A172 (cell line): ENCODE results near the gene NFIA. TPM values are rescaled to one million over a fixed set of nuclear protein-coding genes. Genes with fewer than 3 reads are reported as not detected.

Source experiments
- DNase-seq: peaks from one replicate; pipeline ENCODE4 v3.0.0-alpha.2; 2015; ENCODE audit warnings: low spot score
- total RNA-seq: library from RNA; depleted of rRNA; stranded (reverse); fragments of >200 nt; shearing (Covaris generic); gene quantifications from 2 replicates; pipeline ENCODE4 v1.2.3, GENCODE V29; 2014

NFIA gene
- total RNA-seq, 1 experiment from 2014 or later = 0.22 TPM

DNA sequence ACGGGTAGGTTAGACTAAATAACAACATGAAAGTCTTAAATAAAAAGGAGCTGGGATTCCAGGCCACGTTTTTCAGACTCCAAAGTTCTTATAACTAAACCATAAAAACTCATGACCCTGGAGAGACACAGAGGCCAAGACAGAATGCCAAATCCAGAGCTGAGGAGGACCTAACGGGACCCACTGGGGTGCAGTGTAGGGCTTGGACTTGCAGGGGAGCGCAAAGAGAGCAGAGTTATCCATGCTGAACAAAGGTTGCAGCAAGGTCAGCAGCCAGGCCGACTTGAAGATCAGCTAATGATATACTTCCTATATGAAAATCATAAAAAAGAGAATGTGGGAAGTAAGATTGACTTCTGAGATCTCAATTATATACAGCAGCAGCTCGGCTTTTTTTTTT is 405.4 kb downstream of the NFIA start:
- DNase-seq = no peak

DNA sequence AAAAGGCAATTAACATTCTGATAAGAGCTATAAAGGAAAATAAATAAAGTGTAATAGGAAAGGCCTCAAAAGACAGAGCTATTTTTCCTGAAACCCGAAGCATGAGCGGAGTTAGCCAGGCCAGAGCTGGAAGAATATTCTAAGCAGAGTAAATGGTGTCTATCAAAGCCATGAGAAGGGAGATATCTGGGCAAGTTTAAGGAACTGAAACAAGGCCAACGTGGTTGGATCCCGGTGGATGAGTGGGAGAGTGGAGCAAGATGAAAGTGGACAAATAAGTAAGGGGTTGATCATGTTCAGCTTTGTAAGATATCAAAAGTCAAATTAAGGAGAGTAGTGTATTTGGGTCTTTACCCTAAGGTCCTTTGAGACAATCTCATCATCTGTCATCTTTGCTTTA is 408.6 kb downstream of the NFIA start:
- no peak for DNase-seq

DNA sequence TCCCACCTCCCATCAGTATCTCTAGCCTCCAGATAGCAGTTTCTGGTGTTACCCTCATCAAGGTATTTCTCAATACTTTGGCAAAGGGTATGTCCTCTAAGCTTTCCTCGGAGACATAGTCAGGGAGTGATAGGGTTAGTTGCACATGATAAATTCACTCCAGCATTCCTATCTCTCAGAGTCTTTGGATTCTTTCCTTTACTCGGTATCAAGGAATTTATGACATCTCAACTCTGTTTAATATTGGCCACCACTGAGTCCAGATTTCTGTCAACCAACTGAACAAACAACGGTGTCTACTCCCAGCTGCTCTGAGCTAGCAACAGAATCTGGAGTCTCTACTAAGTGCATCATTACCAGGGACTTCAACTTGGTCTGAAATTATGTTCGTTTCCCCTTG is 409.1 kb downstream of the NFIA start:
- DNase-seq = no peak

DNA sequence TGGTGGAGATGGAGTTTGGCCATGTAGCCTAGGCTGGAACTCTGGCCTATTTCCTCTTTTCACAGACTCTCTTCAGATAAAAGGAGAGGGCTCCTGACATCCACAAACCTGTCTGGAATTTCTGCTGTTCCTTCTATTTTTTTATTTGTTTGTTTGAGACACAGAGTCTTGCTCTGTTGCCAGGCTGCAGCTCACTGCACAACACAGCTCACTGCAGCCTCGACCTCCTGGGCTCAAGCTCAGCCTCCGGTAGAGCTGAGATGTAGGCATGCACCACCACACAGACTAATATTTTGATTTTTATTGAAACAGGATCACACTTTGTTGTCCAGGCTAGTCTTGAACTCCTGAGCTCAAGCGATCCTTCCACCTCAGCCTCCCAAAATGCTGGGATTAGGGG is 411.6 kb downstream of the NFIA start:
- DNase-seq = no peak

DNA sequence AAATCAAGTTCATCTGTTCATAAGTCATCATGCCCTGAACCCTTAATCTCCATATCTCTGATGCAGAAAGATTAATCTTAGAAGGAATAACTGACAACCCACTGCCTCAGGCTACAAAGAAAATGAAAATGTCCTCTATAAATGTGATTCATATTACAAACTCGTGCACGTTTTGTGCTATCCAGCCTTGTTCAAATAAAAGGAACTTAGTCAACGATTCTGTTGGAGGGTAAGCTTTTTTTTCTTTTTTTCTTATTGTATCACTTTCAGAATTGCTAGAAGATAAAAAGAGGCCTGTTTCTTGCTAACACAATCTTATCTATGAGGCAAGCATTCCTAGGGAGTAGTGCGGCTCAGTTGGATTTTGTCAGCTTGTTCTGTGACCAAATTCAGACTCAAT is 414.1 kb downstream of the NFIA start:
- peak; percentile 21 for DNase-seq

DNA sequence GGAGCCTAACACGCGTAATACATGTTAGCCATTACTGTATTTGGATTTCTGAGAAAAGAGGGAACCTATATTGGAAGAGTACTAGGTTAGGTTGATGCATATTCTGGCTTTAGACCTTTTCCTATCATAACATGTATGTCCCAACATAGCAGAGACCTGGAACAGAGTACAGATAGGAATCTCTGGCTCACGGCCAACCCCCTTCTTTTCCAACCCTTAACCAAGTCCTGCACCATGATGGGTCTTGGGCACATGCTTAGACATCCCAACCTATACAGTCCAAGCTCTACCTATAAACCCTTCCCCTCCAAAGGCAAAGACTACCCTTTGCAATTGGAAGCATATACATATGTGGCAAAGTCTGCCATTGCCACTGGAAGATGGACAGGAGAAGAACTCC is 414.7 kb downstream of the NFIA start:
- DNase-seq = no peak

DNA sequence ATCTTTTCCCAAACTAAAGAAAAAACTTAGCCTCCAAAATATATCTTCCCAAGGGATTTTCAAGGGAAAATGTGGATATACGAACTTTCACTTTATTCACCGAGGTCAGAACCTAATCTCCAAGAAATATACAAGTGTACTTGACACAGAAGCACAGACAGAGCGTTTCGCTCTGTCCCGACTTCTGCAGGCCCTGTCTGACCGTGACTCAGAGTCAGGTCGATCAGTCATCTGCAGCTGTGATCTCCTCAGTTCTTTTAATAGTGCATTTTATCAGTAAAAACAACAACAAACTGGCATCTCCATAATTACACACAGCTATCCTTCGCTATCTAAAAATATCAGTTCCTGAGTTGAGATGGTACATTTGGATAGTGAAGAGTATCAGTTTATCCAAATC is 416.0 kb downstream of the NFIA start:
- no peak for DNase-seq

DNA sequence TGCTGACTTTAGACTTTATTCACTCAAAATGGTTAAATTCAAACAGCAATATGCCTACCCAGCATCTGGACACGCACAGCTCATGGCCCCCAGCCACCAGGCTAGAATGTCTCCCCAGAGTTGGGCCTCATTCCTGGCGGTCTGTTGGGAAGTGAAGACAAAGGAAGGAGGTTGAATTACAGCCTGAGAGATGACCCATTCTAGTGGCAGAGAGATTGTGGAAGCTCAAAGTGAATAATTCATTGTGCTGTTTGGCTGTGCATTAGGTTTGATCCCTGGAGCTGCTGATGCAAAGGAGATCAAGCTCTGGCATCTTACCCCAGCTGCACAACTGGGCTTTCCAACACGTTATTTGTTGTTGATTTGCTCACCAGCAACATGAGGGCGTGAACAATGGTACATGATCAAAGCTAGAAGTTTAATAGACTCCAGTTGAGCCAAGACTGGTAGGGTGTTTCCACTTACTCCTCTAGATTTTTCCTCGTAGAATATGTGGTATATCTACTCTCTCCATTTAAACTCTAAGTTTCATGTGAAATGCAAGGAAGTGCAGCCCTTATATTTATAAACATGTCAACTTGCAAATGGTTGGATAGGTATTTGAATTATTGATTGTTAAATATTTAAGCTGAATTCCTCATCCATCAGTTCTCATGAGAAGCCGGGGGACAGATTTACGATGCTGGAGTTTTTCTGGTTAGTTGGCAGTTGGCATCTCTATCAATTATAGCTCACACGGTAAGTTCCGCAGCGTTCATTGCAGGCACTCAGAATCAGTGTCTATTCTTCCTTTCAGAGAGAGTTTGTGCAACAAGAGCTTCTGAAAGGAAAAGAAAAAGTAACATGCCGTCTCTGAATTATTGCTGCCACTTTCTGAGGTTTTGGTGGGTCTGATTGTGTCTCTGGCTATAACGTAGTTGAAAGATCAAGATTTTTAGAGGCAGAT is 419.9 kb downstream of the NFIA start:
- no peak for DNase-seq

DNA sequence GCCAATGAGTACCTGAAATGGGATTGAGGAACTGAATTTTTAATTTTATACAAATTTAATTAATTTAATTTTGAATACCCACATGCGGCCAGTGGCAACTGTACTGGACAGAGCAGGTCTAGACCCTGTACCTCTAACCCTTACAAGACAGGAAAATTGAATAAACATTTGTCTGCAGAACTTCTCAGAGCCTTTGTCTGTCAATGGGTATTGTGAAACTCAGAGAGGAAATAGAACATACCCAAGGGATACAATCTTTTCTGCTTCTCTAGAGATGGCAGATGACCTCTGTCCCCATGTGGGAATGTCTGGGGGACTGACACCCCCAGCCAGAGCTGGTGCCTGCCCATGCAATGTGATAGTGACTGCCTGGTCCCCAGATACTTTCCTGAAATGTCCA is 421.9 kb downstream of the NFIA start:
- DNase-seq = no peak

DNA sequence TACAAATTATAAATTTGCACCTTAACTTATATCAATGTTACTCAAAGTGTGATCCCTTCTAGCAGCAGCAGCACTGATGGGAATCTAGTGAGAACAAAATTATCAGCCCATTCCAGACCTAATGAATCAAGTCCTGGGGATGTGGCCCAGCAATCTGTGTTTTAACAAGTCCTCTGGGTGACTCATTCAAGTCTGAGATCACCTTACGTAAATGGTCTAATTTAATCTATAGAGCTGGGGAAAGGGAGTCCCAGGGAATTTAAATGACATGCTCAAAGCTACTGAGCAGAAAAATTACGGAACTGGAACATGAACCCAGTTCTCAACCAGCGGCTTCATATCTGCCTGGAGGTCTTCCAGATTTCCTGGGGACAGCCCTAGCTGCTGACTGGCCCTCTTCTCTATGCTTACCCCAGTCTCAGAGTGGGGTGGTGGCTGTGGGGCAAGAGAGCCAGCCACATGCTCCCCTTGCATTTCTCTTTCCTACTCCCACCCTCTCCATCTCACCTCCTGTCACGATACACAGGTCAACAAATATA is 422.6 kb downstream of the NFIA start:
- DNase-seq = peak; percentile 19

DNA sequence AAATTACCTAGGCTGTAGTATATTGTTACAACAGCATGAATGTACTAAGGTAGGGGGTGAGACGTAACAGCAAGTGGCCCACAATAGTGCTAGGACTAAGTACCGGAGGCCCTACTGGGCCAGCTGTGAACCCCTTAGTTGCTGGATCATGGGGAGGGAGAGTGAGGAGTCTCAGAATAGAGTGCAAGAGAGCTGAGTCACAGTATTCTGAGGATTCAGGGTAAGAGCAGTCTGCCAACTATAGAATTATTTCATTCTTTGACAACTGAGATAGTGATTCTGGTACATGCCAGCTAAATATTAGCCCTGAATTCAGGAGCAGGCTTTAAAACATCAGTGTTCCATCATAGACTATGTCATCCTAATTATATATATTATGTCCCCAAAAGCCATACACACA is 423.9 kb downstream of the NFIA start:
- DNase-seq = no peak

DNA sequence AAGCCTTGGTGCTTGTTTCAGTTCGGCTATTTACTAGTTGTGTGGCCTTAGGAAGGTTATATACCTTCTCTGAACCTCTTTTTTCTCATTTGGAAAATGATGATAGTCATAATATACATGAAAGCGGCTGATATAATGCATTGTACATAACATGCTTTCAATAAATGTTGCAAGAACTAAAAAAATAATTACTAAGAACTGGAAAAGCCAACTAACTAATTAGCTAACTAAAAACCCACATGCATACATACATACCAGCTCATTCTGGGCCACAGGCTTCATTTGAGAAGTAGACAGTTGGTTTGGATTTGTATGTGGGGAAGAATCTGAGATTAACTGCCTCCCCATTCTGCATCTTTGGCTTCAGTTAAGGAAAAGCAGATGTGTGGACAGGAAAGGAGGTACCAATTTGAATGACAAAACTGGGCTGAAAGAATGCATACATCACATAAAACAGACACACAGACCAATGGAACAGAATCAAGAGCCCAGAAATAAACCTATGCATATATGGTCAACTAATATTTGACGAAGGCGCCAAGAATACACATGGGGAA is 424.7 kb downstream of the NFIA start:
- DNase-seq = no peak
